Measurements from ENCODE around the gene ATP7A. TPM values are rescaled to one million over a fixed set of nuclear protein-coding genes. Genes with fewer than 3 reads are reported as not detected.
"Not testable (repeated sequence)": the region's sequence is repeated elsewhere in the genome, so short reads cannot be mapped to it uniquely, and the experiment has no call there.

Gene ATP7A
- total and polyA plus RNA-seq, 9 of the 15 experiments (the other 6 are each of a cell fraction or from before 2014, with no cell fraction given): 7.8 to 22.7 (median 11.6) TPM

DNA sequence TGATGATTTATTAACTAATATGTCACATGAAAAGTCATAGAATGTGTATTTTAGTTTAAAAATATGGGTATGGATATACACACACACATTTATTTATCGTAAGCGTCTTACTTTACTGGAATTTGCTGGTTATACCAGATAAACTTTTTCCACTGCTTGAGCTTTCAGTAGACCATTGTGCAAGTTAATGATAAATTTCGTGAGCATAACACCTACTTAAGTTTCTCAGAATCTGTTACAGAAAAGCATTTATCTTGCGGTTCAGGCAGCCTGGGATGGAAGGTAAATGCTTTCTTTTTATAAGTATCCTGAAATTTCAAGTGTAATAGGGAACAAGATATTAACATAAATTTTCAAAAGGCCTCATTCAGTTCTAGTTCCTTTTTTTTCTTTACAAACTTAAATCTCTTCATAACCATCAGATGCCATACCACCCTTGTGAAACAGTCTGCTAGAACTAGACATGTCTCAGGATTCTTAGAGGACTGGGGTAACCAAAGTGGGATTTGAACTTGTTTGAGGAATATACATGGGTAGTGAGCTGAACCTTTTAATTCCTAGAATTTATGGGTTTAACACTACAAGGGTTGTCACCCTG lies 27.7 kb downstream of the ATP7A start (continued):
- TF ChIP-seq SMARCA4 (IDR thresholded peaks at IDR 0.05) (peak; percentile 58; the same call in 1 of the 2 replicates), ZFP30 (CRISPR knock-in tag; IDR thresholded peaks at IDR 0.05; ENCODE audit: borderline replicate concordance) (no peak), ZNF174 (CRISPR knock-in tag; IDR thresholded peaks at IDR 0.05) (no peak), NR2C1 (IDR thresholded peaks at IDR 0.05) (no peak), NR2C1 (tag; IDR thresholded peaks at IDR 0.05) (no peak), COPS2 (conservative IDR thresholded peaks at IDR 0.05) (no peak), TAL1 (IDR thresholded peaks at IDR 0.05) (peak; percentile 82), CXXC5 (CRISPR knock-in tag; IDR thresholded peaks at IDR 0.05) (0 out of 2 replicates have a peak, but pooled peaks have one; percentile 24), PPARD (CRISPR knock-in tag; IDR thresholded peaks at IDR 0.05) (no peak), PTTG1 (tag; IDR thresholded peaks at IDR 0.05; ENCODE audit: low read depth) (no peak)
- TF ChIP-seq, protein P1, sequence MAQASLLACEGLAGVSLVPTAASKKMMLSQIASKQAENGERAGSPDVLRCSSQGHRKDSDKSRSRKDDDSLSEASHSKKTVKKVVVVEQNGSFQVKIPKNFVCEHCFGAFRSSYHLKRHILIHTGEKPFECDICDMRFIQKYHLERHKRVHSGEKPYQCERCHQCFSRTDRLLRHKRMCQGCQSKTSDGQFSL (CRISPR knock-in tag; IDR thresholded peaks at IDR 0.05): no peak
- TF ChIP-seq, protein P1 (tag; IDR thresholded peaks at IDR 0.05): no peak
- TF ChIP-seq, protein P2, sequence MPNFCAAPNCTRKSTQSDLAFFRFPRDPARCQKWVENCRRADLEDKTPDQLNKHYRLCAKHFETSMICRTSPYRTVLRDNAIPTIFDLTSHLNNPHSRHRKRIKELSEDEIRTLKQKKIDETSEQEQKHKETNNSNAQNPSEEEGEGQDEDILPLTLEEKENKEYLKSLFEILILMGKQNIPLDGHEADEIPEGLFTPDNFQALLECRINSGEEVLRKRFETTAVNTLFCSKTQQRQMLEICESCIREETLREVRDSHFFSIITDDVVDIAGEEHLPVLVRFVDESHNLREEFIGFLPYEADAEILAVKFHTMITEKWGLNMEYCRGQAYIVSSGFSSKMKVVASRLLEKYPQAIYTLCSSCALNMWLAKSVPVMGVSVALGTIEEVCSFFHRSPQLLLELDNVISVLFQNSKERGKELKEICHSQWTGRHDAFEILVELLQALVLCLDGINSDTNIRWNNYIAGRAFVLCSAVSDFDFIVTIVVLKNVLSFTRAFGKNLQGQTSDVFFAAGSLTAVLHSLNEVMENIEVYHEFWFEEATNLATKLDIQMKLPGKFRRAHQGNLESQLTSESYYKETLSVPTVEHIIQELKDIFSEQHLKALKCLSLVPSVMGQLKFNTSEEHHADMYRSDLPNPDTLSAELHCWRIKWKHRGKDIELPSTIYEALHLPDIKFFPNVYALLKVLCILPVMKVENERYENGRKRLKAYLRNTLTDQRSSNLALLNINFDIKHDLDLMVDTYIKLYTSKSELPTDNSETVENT (CRISPR knock-in tag; IDR thresholded peaks at IDR 0.05): no peak
- TF ChIP-seq, protein P3, sequence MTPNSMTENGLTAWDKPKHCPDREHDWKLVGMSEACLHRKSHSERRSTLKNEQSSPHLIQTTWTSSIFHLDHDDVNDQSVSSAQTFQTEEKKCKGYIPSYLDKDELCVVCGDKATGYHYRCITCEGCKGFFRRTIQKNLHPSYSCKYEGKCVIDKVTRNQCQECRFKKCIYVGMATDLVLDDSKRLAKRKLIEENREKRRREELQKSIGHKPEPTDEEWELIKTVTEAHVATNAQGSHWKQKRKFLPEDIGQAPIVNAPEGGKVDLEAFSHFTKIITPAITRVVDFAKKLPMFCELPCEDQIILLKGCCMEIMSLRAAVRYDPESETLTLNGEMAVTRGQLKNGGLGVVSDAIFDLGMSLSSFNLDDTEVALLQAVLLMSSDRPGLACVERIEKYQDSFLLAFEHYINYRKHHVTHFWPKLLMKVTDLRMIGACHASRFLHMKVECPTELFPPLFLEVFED (CRISPR knock-in tag; conservative IDR thresholded peaks at IDR 0.05): no peak

DNA sequence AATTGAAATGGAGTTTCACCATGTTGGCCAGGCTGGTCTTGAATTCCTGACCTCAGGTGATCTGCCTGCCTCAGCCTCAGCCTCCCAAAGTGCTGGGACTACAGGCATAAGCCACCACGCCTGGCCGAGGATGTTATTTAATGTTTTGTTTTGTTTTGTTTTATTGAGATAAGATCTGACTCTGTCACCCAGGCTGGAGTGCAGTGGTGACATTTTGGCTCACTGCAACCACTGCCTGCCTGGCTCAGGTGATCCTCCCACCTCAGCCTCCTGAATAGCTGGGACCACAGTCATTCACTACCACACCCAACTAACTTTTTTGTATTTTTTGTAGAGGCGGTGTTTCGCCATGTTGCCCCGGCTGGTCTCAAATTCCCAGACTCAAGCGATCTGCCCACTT lies 34.5 kb downstream of the ATP7A start:
- H3K36me3 ChIP-seq (ENCODE audit: control insufficient read depth, insufficient read depth, low read length); H3K9me1 ChIP-seq (ENCODE audit: control insufficient read depth, insufficient read depth, low read length); H4K20me1 ChIP-seq (replicated peaks; ENCODE audit: control insufficient read depth, insufficient read depth, low read length); H2AFZ ChIP-seq (ENCODE audit: low read depth, low read length); DNase-seq (ENCODE audit: extremely low read depth in 1 of 4, low spot score in 3 of 4); H3K27ac ChIP-seq (ENCODE audit: extremely low read depth, low read depth, low read length); H3K27me3 ChIP-seq (ENCODE audit: control insufficient read depth in 2 of 2, insufficient read depth in 2 of 2, low read length in 2 of 2); in situ Hi-C loops (cut with MboI); FAIRE-seq; H3K4me3 ChIP-seq; H3K9me3 ChIP-seq (replicated peaks; ENCODE audit: control insufficient read depth, insufficient read depth, low read depth, low read length); CTCF ChIA-PET (ENCODE audit: low intra/inter-chr PET ratio); H3K9ac ChIP-seq (ENCODE audit: insufficient read depth in 1 of 2, low read depth in 2 of 2, low read length in 2 of 2); intact Hi-C loops (cut with micrococcal nuclease); BruUV-seq (replicated peaks); H3K4me1 ChIP-seq (replicated peaks in 1 of 2; ENCODE audit: control insufficient read depth in 2 of 2, insufficient read depth in 2 of 2, low read length in 2 of 2); H3K4me2 ChIP-seq (ENCODE audit: insufficient read depth, low read length): not testable (repeated sequence)
- POLR2A ChIA-PET: interaction anchor here (1.1 kb wide), 1 partner anchor 19 kb away, joined by 3 read pairs; no protein-coding TSS in a partner anchor
- peaks cover 78% of the 10 kb centered on the region for H3K79me2 ChIP-seq (ENCODE audit: control insufficient read depth, insufficient read depth, low read length)
- WGBS (ENCODE audit: insufficient coverage, low coverage, missing lambda C conversion rate): 37% methylated on average over 5 of the region's 6 CpGs
- ATAC-seq: peak; percentile 37; the same call in 1 of the 3 replicates

All from K562 (cell line).